ENCODE data around the gene CD70. TPM values are rescaled to one million over a fixed set of nuclear protein-coding genes. Genes with fewer than 3 reads are reported as not detected.
A peak's percentile ranks its signal among the peaks of the same experiment; 100 is the strongest.
"Not testable (repeated sequence)": the region's sequence is repeated elsewhere in the genome, so short reads cannot be mapped to it uniquely, and the experiment has no call there.

The CD70 gene
- total and polyA plus RNA-seq, 11 donors: 0.23 to 0.68 (median 0.37) TPM; not detected in 8

DNA sequence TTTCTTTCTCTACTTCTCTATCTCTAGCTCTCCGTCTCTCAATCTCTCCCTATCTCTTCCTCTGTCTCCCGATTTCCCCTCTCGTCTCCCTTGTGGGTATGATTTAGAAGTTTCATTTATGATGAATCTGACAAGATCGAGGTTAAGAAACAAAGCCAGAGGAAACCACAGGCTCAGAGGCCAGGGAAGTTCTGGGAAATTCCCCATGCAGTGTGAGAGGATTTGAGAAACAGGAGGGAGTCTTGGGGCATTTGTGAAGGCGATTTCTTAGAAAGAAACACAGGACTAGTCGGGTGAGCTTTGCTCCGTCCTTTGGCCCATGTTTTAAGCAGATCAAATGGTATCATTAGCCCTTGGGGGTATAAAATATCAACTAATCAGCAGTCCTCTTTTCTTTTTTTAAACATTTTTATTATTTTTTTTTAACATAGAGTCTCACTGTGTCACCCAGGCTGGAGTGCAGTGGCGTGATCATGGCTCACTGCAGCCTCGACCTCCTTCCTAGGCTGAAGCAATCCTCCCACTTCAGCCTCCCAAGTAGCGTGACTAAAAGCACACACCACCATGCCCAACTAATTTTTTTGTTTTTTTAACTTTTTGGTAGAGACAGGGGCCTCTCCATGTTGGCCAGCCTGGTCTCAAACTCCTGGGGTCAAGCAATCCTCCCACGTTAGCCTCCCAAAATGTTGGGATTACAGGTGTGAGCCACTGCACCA lies 34.3 kb downstream of the CD70 start:
- Histone ChIP-seq H3K4me1 (peaks cover 0 to 4% (median 0%) of the 10 kb centered on the region in 12 donors), H3K36me3 (no peaks in the 10 kb centered on the region), H3K27ac (no peak overlapping the region), H3K9me3 (no peaks in the 10 kb centered on the region), H3K27me3 (peaks cover 0 to 38% (median 14%) of the 10 kb centered on the region in 9 donors), H3K4me3 (no peak overlapping the region)
- DNase-seq (no peak), ATAC-seq (no peak)
- intact Hi-C loops (cut with DNase I): no loop called here
- no peak for TF ChIP-seq POLR2A (IDR thresholded peaks at IDR 0.05)
- TF ChIP-seq CTCF (IDR thresholded peaks at IDR 0.05): no peak
- whole genome bisulfite sequencing, 4 donors: 54 to 63% (median 55%) methylated on average over 11 of the region's 11 CpGs

- TF ChIP-seq CTCF (IDR thresholded peaks at IDR 0.05): no peak
- no peak for TF ChIP-seq POLR2A (IDR thresholded peaks at IDR 0.05)
- no peaks in the 10 kb centered on the region for H3K36me3 ChIP-seq
- peaks cover 0 to 4% (median 0%) of the 10 kb centered on the region in 12 donors for H3K4me1 ChIP-seq
- H3K27ac ChIP-seq: no peak overlapping the region
- H3K4me3 ChIP-seq: no peak overlapping the region
- no peaks in the 10 kb centered on the region for H3K9me3 ChIP-seq
- 88 to 94% (median 89%) methylated on average over 2 of the region's 2 CpGs for WGBS, 4 donors
- intact Hi-C loops (cut with DNase I): no loop called here
- ATAC-seq (no peak), DNase-seq (no peak)
- peaks cover 0 to 41% (median 15%) of the 10 kb centered on the region in 9 donors for H3K27me3 ChIP-seq
Observed at GRCh38 chr19:6556043-6556449, 34.9 kb downstream of the CD70 start.

DNA sequence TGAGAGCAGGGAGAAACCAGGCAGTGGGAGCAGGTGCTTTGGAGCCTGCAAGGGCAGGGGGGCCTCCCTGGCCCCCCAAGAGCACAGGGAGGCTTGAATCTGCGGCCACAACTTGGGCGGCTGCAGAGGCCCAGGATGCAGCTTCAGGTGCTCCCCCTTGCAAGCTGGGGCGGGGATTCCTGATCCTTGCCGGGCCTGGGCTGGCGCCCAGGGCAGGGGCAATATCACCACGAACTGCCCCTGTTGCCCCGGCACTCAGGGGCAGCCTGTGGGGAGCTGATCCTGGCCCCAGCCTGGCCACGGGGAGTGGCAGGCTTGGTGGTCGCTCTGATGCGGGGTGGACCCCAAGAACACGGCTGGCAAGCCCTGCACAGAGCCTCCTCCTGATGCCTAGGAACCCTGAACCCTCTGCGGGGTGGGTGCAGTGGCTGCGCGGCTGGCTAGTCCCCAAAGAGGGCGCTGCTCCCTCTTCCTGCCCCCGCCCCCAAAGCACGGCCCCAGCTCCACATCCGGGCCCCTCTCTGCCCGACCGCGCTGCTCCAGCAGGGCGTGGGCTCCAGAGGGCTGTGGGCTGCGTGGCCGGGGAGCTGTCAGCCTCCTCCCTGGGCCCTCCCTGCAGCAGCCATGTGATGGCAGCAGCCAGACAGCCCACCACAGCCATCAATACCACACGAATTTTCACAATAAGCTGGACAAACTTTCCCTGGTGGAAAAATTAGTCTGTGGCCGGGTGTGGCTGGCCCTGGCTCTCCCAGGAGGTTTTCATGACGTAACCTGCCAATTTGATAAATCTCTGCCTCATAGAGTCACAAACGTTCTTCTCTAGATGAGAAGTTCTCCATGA lies 39.1 kb downstream of the CD70 start:
- Histone ChIP-seq H3K4me3 (no peak overlapping the region), H3K4me1 (peaks cover 0 to 4% (median 0%) of the 10 kb centered on the region in 12 donors), H3K27ac (no peak overlapping the region), H3K36me3 (no peaks in the 10 kb centered on the region), H3K27me3 (peaks cover 0 to 31% (median 10%) of the 10 kb centered on the region in 9 donors), H3K9me3 (no peaks in the 10 kb centered on the region)
- ATAC-seq (peak in 3 of 4 donors; percentile 32 to 56 (median 49)), DNase-seq (no peak)
- intact Hi-C loops (cut with DNase I): no loop called here
- WGBS, 4 donors: 33 to 37% (median 35%) methylated on average over 15 to 28 of the region's 28 CpGs
- peak in 2 of 12 donors; percentile 8 to 18 for TF ChIP-seq CTCF (IDR thresholded peaks at IDR 0.05)
- no peak for TF ChIP-seq POLR2A (IDR thresholded peaks at IDR 0.05)

GRCh38 chr19:6551091-6551490 lies 39.9 kb downstream of the CD70 start:
- Histone ChIP-seq H3K4me1 (peaks cover 0 to 4% (median 0%) of the 10 kb centered on the region in 12 donors), H3K4me3 (no peak overlapping the region), H3K27ac (no peak overlapping the region), H3K36me3 (no peaks in the 10 kb centered on the region), H3K9me3 (no peaks in the 10 kb centered on the region), H3K27me3 (peaks cover 0 to 31% (median 8%) of the 10 kb centered on the region in 9 donors)
- 80 to 83% (median 82%) methylated on average over 3 of the region's 3 CpGs; no CpG with 5 or more reads in 1 of the 4 donors for WGBS, 4 donors
- ATAC-seq (no peak), DNase-seq (no peak)
- intact Hi-C loops (cut with DNase I): no loop called here
- TF ChIP-seq CTCF (IDR thresholded peaks at IDR 0.05): no peak

GRCh38 chr19:6550679-6551078 lies 40.3 kb downstream of the CD70 start:
- 86 to 88% (median 88%) methylated on average over 6 of the region's 6 CpGs for WGBS, 4 donors
- DNase-seq; H3K4me1 ChIP-seq; intact Hi-C loops (cut with DNase I); ATAC-seq; H3K36me3 ChIP-seq; H3K9me3 ChIP-seq; H3K27ac ChIP-seq; H3K4me3 ChIP-seq: not testable (repeated sequence)
- peaks cover 0 to 31% (median 6%) of the 10 kb centered on the region in 9 donors for H3K27me3 ChIP-seq

Measured in heart left ventricle (tissue), 16 donors.